Thyroid gland (tissue), 4 donors: ENCODE measurements around the gene CCDC51. TPM values are rescaled to one million over a fixed set of nuclear protein-coding genes. Genes with fewer than 3 reads are reported as not detected.

Source experiments
- DNase-seq, 2 donors: peaks; one replicate each; pipeline ENCODE4 v3.0.0-alpha.2; 2019
- H3K27ac ChIP-seq, 3 donors: fragments of 200-600 bp; sonication (generic); 1 replicate in 2 of 3; 2 replicates in 1 of 3; pipeline ENCODE4 v1.5.1; 2016 to 2019; ENCODE audit warnings: mild to moderate bottlenecking in 1 of 3, moderate library complexity in 1 of 3
- H3K27me3 ChIP-seq: fragments of 200-600 bp; sonication (generic); one replicate; pipeline ENCODE4 v1.5.1; 2019
- H3K36me3 ChIP-seq, 2 donors: fragments of 200-600 bp; sonication (generic); one replicate each; pipeline ENCODE4 v1.5.1; 2016 to 2019
- H3K4me1 ChIP-seq, 2 donors: fragments of 200-600 bp; sonication (generic); one replicate each; pipeline ENCODE4 v1.5.1; 2017 to 2019
- H3K4me3 ChIP-seq, 3 donors: fragments of 200-600 bp; sonication (generic); replicated peaks in 1 of 3; 1 replicate in 2 of 3; 2 replicates in 1 of 3; pipeline ENCODE4 v1.5.1; 2016; ENCODE audit warnings: mild to moderate bottlenecking in 1 of 3
- H3K9me3 ChIP-seq: fragments of 200-600 bp; sonication (generic); one replicate; pipeline ENCODE4 v1.5.1; 2017
- CTCF ChIP-seq, 6 experiments: fragments of 200-600 bp in 3 of 6; fragments of 450-650 bp in 3 of 6; sonication (generic) in 3 of 6; IDR thresholded peaks; one replicate each; pipeline ENCODE4 v1.5.1; 2016 to 2019; ENCODE audit warnings: antibody characterized with exemption in 6 of 6, mild to moderate bottlenecking in 2 of 6, inconsistent platforms in 1 of 6, moderate library complexity in 1 of 6
- POLR2A ChIP-seq, 2 donors: fragments of 450-650 bp; IDR thresholded peaks; one replicate each; pipeline ENCODE4 v1.6.1; 2017; ENCODE audit warnings: antibody characterized with exemption in 2 of 2, mild to moderate bottlenecking in 2 of 2, moderate library complexity in 1 of 2
- WGBS, 2 donors: methylation state at CpG; one replicate each; pipeline ENCODE4 v1.1.5; 2017; 5-methylcytosine and 5-hydroxymethylcytosine counted together
- intact Hi-C: fragments of 100-400 bp; cut with DNase I; formaldehyde crosslinking; loops from one replicate; pipeline ENCODE4 v1.15.1; 2023
- total RNA-seq, 4 donors: library from RNA; depleted of rRNA; stranded (reverse); fragments of >200 nt; gene quantifications; one replicate each; pipeline ENCODE4 v1.2.3, GENCODE V29; 2016

Gene CCDC51
- total RNA-seq, 4 donors from 2014 or later: 8.6 to 17.0 (median 15.0) TPM

- WGBS, 2 donors: 87 to 88% methylated on average over 4 of the region's 4 CpGs
- Histone ChIP-seq H3K4me1 (no peaks in the 10 kb centered on the region), H3K27me3 (no peaks in the 10 kb centered on the region), H3K4me3 (no peak overlapping the region), H3K27ac (no peak overlapping the region), H3K9me3 (no peaks in the 10 kb centered on the region), H3K36me3 (peaks cover 67 to 81% of the 10 kb centered on the region in 2 donors)
- TF ChIP-seq CTCF (IDR thresholded peaks at IDR 0.05) (no peak), POLR2A (IDR thresholded peaks at IDR 0.05) (no peak)
- DNase-seq: peak; percentile 0 to 1
- intact Hi-C loops: no loop called here
These were observed 31.1 kb downstream of the CCDC51 start for GRCh38 chr3:48408823-48409281.

GRCh38 chr3:48407542-48408099 lies 32.3 kb downstream of the CCDC51 start:
- Histone ChIP-seq H3K9me3 (no peaks in the 10 kb centered on the region), H3K4me1 (peaks cover 0 to 8% of the 10 kb centered on the region in 2 donors), H3K36me3 (peaks cover 56 to 72% of the 10 kb centered on the region in 2 donors), H3K27ac (no peak overlapping the region), H3K4me3 (no peak overlapping the region), H3K27me3 (no peaks in the 10 kb centered on the region)
- WGBS, 2 donors: 86 to 88% methylated on average over 8 of the region's 8 CpGs
- TF ChIP-seq CTCF (IDR thresholded peaks at IDR 0.05): no peak
- TF ChIP-seq POLR2A (IDR thresholded peaks at IDR 0.05): no peak
- DNase-seq: peak; percentile 0 to 2
- intact Hi-C loops: no loop called here

- intact Hi-C loops: no loop called here
- no peak for TF ChIP-seq CTCF (IDR thresholded peaks at IDR 0.05)
- no peak for TF ChIP-seq POLR2A (IDR thresholded peaks at IDR 0.05)
- peaks cover 3 to 15% of the 10 kb centered on the region in 2 donors for H3K4me1 ChIP-seq
- H3K9me3 ChIP-seq: no peaks in the 10 kb centered on the region
- no peak overlapping the region for H3K4me3 ChIP-seq
- peak in 1 of 2 donors; percentile 1 for DNase-seq
- no peaks in the 10 kb centered on the region for H3K27me3 ChIP-seq
- peaks cover 47 to 63% of the 10 kb centered on the region in 2 donors for H3K36me3 ChIP-seq
- no peak overlapping the region for H3K27ac ChIP-seq
- whole genome bisulfite sequencing, 2 donors: 82 to 87% methylated on average over 18 of the region's 18 CpGs
These were observed 33.2 kb downstream of the CCDC51 start for GRCh38 chr3:48406443-48407431.

GRCh38 chr3:48405971-48406370 lies 33.9 kb downstream of the CCDC51 start:
- WGBS, 2 donors: 94 to 100% methylated on average over 1 of the region's 1 CpG
- Histone ChIP-seq H3K4me1 (peaks cover 6 to 20% of the 10 kb centered on the region in 2 donors), H3K27me3 (no peaks in the 10 kb centered on the region), H3K4me3 (no peak overlapping the region), H3K36me3 (peaks cover 39 to 56% of the 10 kb centered on the region in 2 donors), H3K27ac (no peak overlapping the region), H3K9me3 (no peaks in the 10 kb centered on the region)
- intact Hi-C loops: no loop called here
- no peak for DNase-seq
- TF ChIP-seq CTCF (IDR thresholded peaks at IDR 0.05): no peak
- no peak for TF ChIP-seq POLR2A (IDR thresholded peaks at IDR 0.05)
